H1 (cell line): ENCODE results near the gene CDYL2. TPM values are rescaled to one million over a fixed set of nuclear protein-coding genes. Genes with fewer than 3 reads are reported as not detected.

ENCODE experiments used
- CTCF ChIA-PET: fragments of 300-600 bp; sonication (Branson Sonifier 250); formaldehyde crosslinking; loops from one replicate; lab custom pipeline; 2021; ENCODE audit not compliant: partially characterized antibody; lab: Charles Lee
- POLR2A ChIA-PET: fragments of 300-600 bp; sonication (Branson Sonifier 250); formaldehyde crosslinking; loops from one replicate; lab custom pipeline; 2021; ENCODE audit warnings: inconsistent platforms; ENCODE audit not compliant: partially characterized antibody; lab: Charles Lee
- DNase-seq, 2 experiments: peaks; one replicate each; pipeline versions ENCODE4 v3.0.0 to v3.0.0-alpha.2; 2010 to 2022; ENCODE audit warnings: low spot score in 2 of 2, low read depth in 1 of 2, mixed read lengths in 1 of 2
- FAIRE-seq: peaks from 2 replicates; lab custom pipeline; 2011; peaks lifted over from hg19 to GRCh38; lab: Jason Lieb, UNC
- H2AFZ ChIP-seq: 2 replicates; pipeline ENCODE4 v1.8.1; 2012; ENCODE audit warnings: low read length, inconsistent platforms
- H2AK5ac ChIP-seq: 2 replicates; pipeline ENCODE4 v1.6.1; 2013; ENCODE audit warnings: low read depth, low read length
- H2BK120ac ChIP-seq: replicated peaks from 2 replicates; pipeline ENCODE3; 2013; ENCODE audit warnings: low read depth, low read length, inconsistent platforms
- H2BK12ac ChIP-seq: 2 replicates; pipeline ENCODE4 v1.6.1; 2013; ENCODE audit warnings: low read depth, low read length
- H2BK15ac ChIP-seq: 2 replicates; pipeline ENCODE4 v1.6.1; 2013; ENCODE audit warnings: low read length
- H2BK20ac ChIP-seq: 2 replicates; pipeline ENCODE4 v1.6.1; 2013; ENCODE audit warnings: low read length
- H2BK5ac ChIP-seq: 2 replicates; pipeline ENCODE4 v1.6.1; 2013; ENCODE audit warnings: low read depth, low read length
- H3K14ac ChIP-seq: 2 replicates; pipeline ENCODE4 v1.6.1; 2013; ENCODE audit warnings: inconsistent platforms; ENCODE audit not compliant: insufficient read length
- H3K18ac ChIP-seq: 2 replicates; pipeline ENCODE4 v1.6.1; 2013; ENCODE audit warnings: low read length; ENCODE audit errors: extremely low read depth
- H3K23ac ChIP-seq: 2 replicates; pipeline ENCODE4 v1.6.1; 2013; ENCODE audit warnings: inconsistent platforms; ENCODE audit not compliant: insufficient read length
- H3K23me2 ChIP-seq: 2 replicates; pipeline ENCODE4 v1.6.1; 2013; ENCODE audit warnings: low read depth, low read length
- H3K27ac ChIP-seq: 2 replicates; pipeline ENCODE4 v1.6.1; 2011; ENCODE audit warnings: low read depth, low read length, inconsistent platforms
- H3K27me3 ChIP-seq, 4 experiments: replicated peaks in 1 of 4; 1 replicate in 1 of 4; 2 replicates in 3 of 4; pipeline versions ENCODE4 v1.6.1 to v1.8.1; 2011 to 2013; ENCODE audit warnings: low read length in 3 of 4, mild to moderate bottlenecking in 3 of 4, inconsistent platforms in 2 of 4, mixed read lengths in 2 of 4, moderate library complexity in 1 of 4; ENCODE audit not compliant: control insufficient read depth in 3 of 4, insufficient read depth in 3 of 4; ENCODE audit errors: extremely low read depth in 1 of 4
- H3K36me3 ChIP-seq, 4 experiments: 2 replicates each; pipeline versions ENCODE4 v1.6.1 to v1.8.1; 2011 to 2013; ENCODE audit warnings: mild to moderate bottlenecking in 4 of 4, low read length in 3 of 4, moderate library complexity in 2 of 4, control low read depth in 1 of 4, inconsistent platforms in 1 of 4; ENCODE audit not compliant: insufficient read depth in 4 of 4, control insufficient read depth in 2 of 4
- H3K4ac ChIP-seq: replicated peaks from 2 replicates; pipeline ENCODE3; 2013; ENCODE audit warnings: low read length, low read depth, mixed read lengths, inconsistent platforms; ENCODE audit not compliant: insufficient read length
- H3K4me1 ChIP-seq, 4 experiments: replicated peaks in 1 of 4; 1 replicate in 1 of 4; 2 replicates in 3 of 4; pipeline versions ENCODE4 v1.6.1 to v1.8.1; 2011 to 2013; ENCODE audit warnings: low read length in 3 of 4, inconsistent platforms in 2 of 4, mixed read lengths in 1 of 4; ENCODE audit not compliant: insufficient read depth in 4 of 4, control insufficient read depth in 3 of 4
- H3K4me2 ChIP-seq, 2 experiments: 2 replicates each; pipeline versions ENCODE4 v1.6.1 to v1.8.1; 2011 to 2013; ENCODE audit warnings: low read depth in 2 of 2, low read length in 2 of 2, control low read depth in 1 of 2, inconsistent platforms in 1 of 2, mild to moderate bottlenecking in 1 of 2; ENCODE audit not compliant: insufficient read depth in 1 of 2
- H3K4me3 ChIP-seq, 4 experiments: fragments of 200-600, 300-600 bp in 1 of 4; sonication (generic), shearing (Covaris generic), sonication (Bioruptor Twin) in 1 of 4; 2 replicates each; pipeline versions ENCODE4 v1.5.1 to v1.8.1; 2011 to 2016; ENCODE audit warnings: low read length in 4 of 4, low read depth in 3 of 4, control low read depth in 2 of 4, inconsistent platforms in 2 of 4, mild to moderate bottlenecking in 2 of 4, mixed read lengths in 1 of 4, moderate library complexity in 1 of 4; ENCODE audit not compliant: insufficient read depth in 2 of 4; ENCODE audit errors: extremely low read depth in 1 of 4
- H3K56ac ChIP-seq: replicated peaks from 2 replicates; pipeline ENCODE3; 2013; ENCODE audit warnings: low read depth, mild to moderate bottlenecking, mixed read lengths, low read length, inconsistent platforms; ENCODE audit not compliant: insufficient read length
- H3K79me1 ChIP-seq: 2 replicates; pipeline ENCODE4 v1.6.1; 2013; ENCODE audit warnings: low read depth, low read length, control low read depth
- H3K79me2 ChIP-seq, 2 experiments: 2 replicates each; pipeline versions ENCODE4 v1.6.1 to v1.8.1; 2012 to 2013; ENCODE audit warnings: low read length in 2 of 2, mild to moderate bottlenecking in 2 of 2, inconsistent platforms in 1 of 2; ENCODE audit not compliant: insufficient read depth in 2 of 2, control insufficient read depth in 1 of 2
- H3K9ac ChIP-seq, 4 experiments: replicated peaks in 1 of 4; 1 replicate in 1 of 4; 2 replicates in 3 of 4; pipeline versions ENCODE4 v1.6.1 to v1.8.1; 2011 to 2013; ENCODE audit warnings: low read depth in 3 of 4, low read length in 3 of 4, control low read depth in 2 of 4, mild to moderate bottlenecking in 2 of 4, moderate library complexity in 2 of 4, inconsistent platforms in 1 of 4; ENCODE audit errors: extremely low read depth in 1 of 4
- H3K9me3 ChIP-seq, 2 experiments: 2 replicates each; pipeline versions ENCODE4 v1.6.1 to v1.8.1; 2012 to 2013; ENCODE audit warnings: mild to moderate bottlenecking in 2 of 2, moderate library complexity in 2 of 2, control low read depth in 1 of 2, inconsistent platforms in 1 of 2, low read depth in 1 of 2, low read length in 1 of 2, mixed read lengths in 1 of 2; ENCODE audit not compliant: insufficient read depth in 2 of 2
- H4K20me1 ChIP-seq, 2 experiments: replicated peaks in 1 of 2; 2 replicates each; pipeline versions ENCODE3 to v1.8.1; 2011 to 2013; ENCODE audit warnings: inconsistent platforms in 2 of 2, low read length in 2 of 2, mild to moderate bottlenecking in 1 of 2; ENCODE audit not compliant: insufficient read depth in 2 of 2, control insufficient read depth in 1 of 2
- H4K5ac ChIP-seq: 2 replicates; pipeline ENCODE4 v1.6.1; 2013; ENCODE audit warnings: low read length, low read depth, mixed read lengths, inconsistent platforms; ENCODE audit not compliant: insufficient read length
- H4K8ac ChIP-seq: 2 replicates; pipeline ENCODE4 v1.8.0; 2013; ENCODE audit warnings: mild to moderate bottlenecking, moderate library complexity, low read length, inconsistent platforms; ENCODE audit not compliant: insufficient read depth; ENCODE audit errors: extremely low read depth
- H4K91ac ChIP-seq: replicated peaks from 2 replicates; pipeline ENCODE3; 2013; ENCODE audit warnings: low read length, mixed read lengths, inconsistent platforms; ENCODE audit not compliant: insufficient read length
- ASH2L ChIP-seq: fragments of 200-600, 300-600 bp; sonication (generic); IDR thresholded peaks from one replicate; pipeline ENCODE4 v1.7.1; 2017; ENCODE audit warnings: low read length
- BACH1 ChIP-seq: IDR thresholded peaks from 2 replicates; pipeline ENCODE4 v1.6.1; 2012; ENCODE audit warnings: low read length, improper control_type of control experiment
- CHD1 ChIP-seq: IDR thresholded peaks from 2 replicates; pipeline ENCODE4 v1.6.1; 2012; ENCODE audit warnings: low read depth, low read length, improper control_type of control experiment
- EGR1 ChIP-seq: IDR thresholded peaks from 2 replicates; pipeline ENCODE4 v1.6.1; 2011; ENCODE audit warnings: low read depth, low read length, borderline replicate concordance
- FOSL1 ChIP-seq: IDR thresholded peaks from 2 replicates; pipeline ENCODE4 v1.6.1; 2011; ENCODE audit warnings: mild to moderate bottlenecking, low read depth, low read length, moderate library complexity; ENCODE audit not compliant: insufficient read depth
- GABPA ChIP-seq: IDR thresholded peaks from 2 replicates; pipeline ENCODE4 v1.6.1; 2011; ENCODE audit warnings: mild to moderate bottlenecking, low read length, moderate library complexity, borderline replicate concordance; ENCODE audit not compliant: insufficient read depth
- HDAC6 ChIP-seq: IDR thresholded peaks from one replicate; pipeline ENCODE4 v1.7.1; 2012; ENCODE audit warnings: low read depth, mild to moderate bottlenecking, inconsistent platforms, low read length, moderate library complexity
- NANOG ChIP-seq: IDR thresholded peaks from 2 replicates; pipeline ENCODE4 v1.6.1; 2011; ENCODE audit warnings: low read length, low read depth, mild to moderate bottlenecking, inconsistent platforms; ENCODE audit not compliant: insufficient read depth, poor library complexity, severe bottlenecking
- POLR2A ChIP-seq, 2 experiments: IDR thresholded peaks; 1 replicate in 1 of 2; 2 replicates in 1 of 2; pipeline ENCODE4 v1.6.1; 2011; ENCODE audit warnings: low read depth in 2 of 2, low read length in 2 of 2, mild to moderate bottlenecking in 2 of 2; ENCODE audit errors: control extremely low read depth in 1 of 2
- RAD21 ChIP-seq, 2 experiments: IDR thresholded peaks in 1 of 2; conservative IDR thresholded peaks in 1 of 2; 2 replicates each; pipeline ENCODE4 v1.6.1; 2011; ENCODE audit warnings: low read depth in 2 of 2, low read length in 2 of 2, improper control_type of control experiment in 1 of 2, inconsistent platforms in 1 of 2, mild to moderate bottlenecking in 1 of 2, moderate library complexity in 1 of 2
- RFX5 ChIP-seq: IDR thresholded peaks from 2 replicates; pipeline ENCODE4 v1.6.1; 2011; ENCODE audit warnings: low read depth, low read length, improper control_type of control experiment, borderline replicate concordance
- SIN3A ChIP-seq, 2 experiments: IDR thresholded peaks in 1 of 2; conservative IDR thresholded peaks in 1 of 2; 2 replicates each; pipeline ENCODE4 v1.6.1; 2011 to 2012; ENCODE audit warnings: low read length in 2 of 2, improper control_type of control experiment in 1 of 2, low read depth in 1 of 2, mild to moderate bottlenecking in 1 of 2
- SP4 ChIP-seq: IDR thresholded peaks from 2 replicates; pipeline ENCODE4 v1.6.1; 2012; ENCODE audit warnings: low read length, inconsistent platforms
- SUZ12 ChIP-seq: fragments of 200-600 bp; sonication (generic); IDR thresholded peaks from 2 replicates; pipeline ENCODE4 v1.6.1; 2012; ENCODE audit warnings: mild to moderate bottlenecking, inconsistent platforms, low read length, moderate library complexity, mixed read lengths
- TAF1 ChIP-seq: IDR thresholded peaks from 2 replicates; pipeline ENCODE4 v1.6.1; 2011; ENCODE audit warnings: mild to moderate bottlenecking, low read depth, low read length
- polyA plus RNA-seq, 7 experiments: library from polyadenylated mRNA; depleted of rRNA in 3 of 7; stranded (reverse) in 5 of 7; unstranded in 2 of 7; fragments of >200 nt in 5 of 7; fragments of 200-250 nt in 2 of 7; gene quantifications; 1 replicate in 5 of 7; 2 replicates in 1 of 7; 4 replicates in 1 of 7; pipeline versions ENCODE4 v1.2.1 to v1.2.3, GENCODE V29; 2011 to 2013; ENCODE audit warnings: missing spikeins in 2 of 7, mixed read lengths in 2 of 7
- total RNA-seq: library from RNA; stranded (reverse); fragmentation: NEBNext Ultra II Directional; extraction: Animal tissue kit (Norgen Biotek cat#: 25700); gene quantifications from 2 replicates; pipeline ENCODE4 v1.2.1, GENCODE V29; 2021
- TF ChIP-seq, protein P1 (sequence below): IDR thresholded peaks from 2 replicates; pipeline ENCODE4 v1.6.1; 2012; ENCODE audit warnings: inconsistent platforms

The CDYL2 gene
- total and polyA plus RNA-seq, 2 of the 8 experiments (the other 6 are each of a cell fraction or from before 2014, with no cell fraction given), result 0.33 to 5.3 TPM

GRCh38 chr16:80586476-80586875 lies 217.9 kb downstream of the CDYL2 start:
- Histone ChIP-seq H3K9me3 (peaks cover 26 to 45% of the 10 kb centered on the region in 2 experiments; a peak in 3 of 4 replicates), H3K36me3 (no peaks in the 10 kb centered on the region), H3K18ac (no peak overlapping the region), H3K4me1 (no peaks in the 10 kb centered on the region), H4K8ac (no peak overlapping the region), H2BK15ac (no peak overlapping the region), H2AK5ac (no peak overlapping the region), H3K4ac (no peak overlapping the region), H3K79me2 (no peaks in the 10 kb centered on the region), H3K9ac (no peak overlapping the region), H2BK120ac (no peak overlapping the region), H3K27me3 (no peaks in the 10 kb centered on the region), H3K4me2 (no peak overlapping the region), H3K56ac (no peak overlapping the region), H3K23me2 (no peaks in the 10 kb centered on the region), H4K5ac (no peak overlapping the region), H4K91ac (no peak overlapping the region), H3K27ac (no peak overlapping the region), H4K20me1 (no peaks in the 10 kb centered on the region), H3K23ac (no peak overlapping the region), H3K4me3 (no peak overlapping the region), H3K79me1 (no peaks in the 10 kb centered on the region), H2BK5ac (no peak overlapping the region), H2BK20ac (no peak overlapping the region), H2AFZ (no peak overlapping the region), H3K14ac (no peak overlapping the region), H2BK12ac (no peak overlapping the region)
- ChIA-PET CTCF (no interaction called here), POLR2A (no interaction called here)
- no peak for DNase-seq
- FAIRE-seq, result no peak
- TF ChIP-seq CHD1 (no peak), RFX5 (no peak), SP4 (no peak), POLR2A (IDR thresholded peaks at IDR 0.05; ENCODE audit: control extremely low read depth in 1 of 2, low read depth in 2 of 2, low read length in 2 of 2) (no peak), BACH1 (no peak), GABPA (no peak), ASH2L (no peak), HDAC6 (no peak), EGR1 (no peak), SIN3A (conservative IDR thresholded peaks at IDR 0.05 in 1 of 2, IDR thresholded peaks at IDR 0.05 in 1 of 2; ENCODE audit: low read depth in 1 of 2, low read length in 2 of 2) (no peak), NANOG (no peak), RAD21 (IDR thresholded peaks at IDR 0.05 in 1 of 2, conservative IDR thresholded peaks at IDR 0.05 in 1 of 2; ENCODE audit: low read depth in 2 of 2, low read length in 2 of 2) (no peak), TAF1 (no peak), FOSL1 (no peak), SUZ12 (no peak)
- TF ChIP-seq, protein P1, sequence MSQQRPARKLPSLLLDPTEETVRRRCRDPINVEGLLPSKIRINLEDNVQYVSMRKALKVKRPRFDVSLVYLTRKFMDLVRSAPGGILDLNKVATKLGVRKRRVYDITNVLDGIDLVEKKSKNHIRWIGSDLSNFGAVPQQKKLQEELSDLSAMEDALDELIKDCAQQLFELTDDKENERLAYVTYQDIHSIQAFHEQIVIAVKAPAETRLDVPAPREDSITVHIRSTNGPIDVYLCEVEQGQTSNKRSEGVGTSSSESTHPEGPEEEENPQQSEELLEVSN, result no peak
